CD4-positive, alpha-beta T cell (primary cell): ENCODE measurements around the gene DNAH3. TPM values are rescaled to one million over a fixed set of nuclear protein-coding genes. Genes with fewer than 3 reads are reported as not detected.
"Not testable (repeated sequence)": the region's sequence is repeated elsewhere in the genome, so short reads cannot be mapped to it uniquely, and the experiment has no call there.

Source experiments
- ATAC-seq: fragments of 200-7000 bp; cut with Tn5 transposase; one replicate; pipeline ENCODE4 v1.10.0; 2022; ENCODE audit warnings: mild to moderate bottlenecking; ENCODE audit not compliant: poor library complexity
- CTCF ChIA-PET: fragments of 350-600 bp; sonication (Branson Sonifier 250); formaldehyde crosslinking; loops from one replicate; lab custom pipeline; 2021; ENCODE audit warnings: antibody characterized with exemption, inconsistent platforms; lab: Charles Lee
- POLR2A ChIA-PET: fragments of 350-600 bp; sonication (Branson Sonifier 250); formaldehyde crosslinking; loops from one replicate; lab custom pipeline; 2021; ENCODE audit warnings: antibody characterized with exemption, inconsistent platforms; lab: Charles Lee
- DNase-seq, 14 experiments: peaks; one replicate each; pipeline ENCODE4 v3.0.0-alpha.2; 2013 to 2020; ENCODE audit warnings: mixed read lengths in 2 of 14
- H3K27ac ChIP-seq, 2 donors: one replicate each; pipeline versions ENCODE4 v1.5.1 to v1.7.0; 2013; ENCODE audit warnings: low read length in 2 of 2, low read depth in 1 of 2, mild to moderate bottlenecking in 1 of 2
- H3K27me3 ChIP-seq, 2 experiments: 1 replicate in 1 of 2; 2 replicates in 1 of 2; pipeline versions ENCODE4 v1.6.1 to v1.7.0; 2013; ENCODE audit warnings: low read length in 2 of 2, control low read depth in 1 of 2, mild to moderate bottlenecking in 1 of 2, moderate library complexity in 1 of 2; ENCODE audit not compliant: insufficient read depth in 2 of 2, control insufficient read depth in 1 of 2
- H3K36me3 ChIP-seq: one replicate; pipeline ENCODE4 v1.6.1; 2013; ENCODE audit warnings: low read length, control low read depth; ENCODE audit not compliant: insufficient read depth
- H3K4me1 ChIP-seq: one replicate; pipeline ENCODE4 v1.6.1; 2013; ENCODE audit warnings: low read length, control low read depth; ENCODE audit not compliant: insufficient read depth
- H3K4me3 ChIP-seq: one replicate; pipeline ENCODE4 v1.5.1; 2013; ENCODE audit warnings: mild to moderate bottlenecking, low read length, moderate library complexity
- H3K9me3 ChIP-seq, 2 experiments: 1 replicate in 1 of 2; 2 replicates in 1 of 2; pipeline versions ENCODE4 v1.6.1 to v1.7.0; 2013; ENCODE audit warnings: low read length in 2 of 2, mild to moderate bottlenecking in 2 of 2, control low read depth in 1 of 2, moderate library complexity in 1 of 2; ENCODE audit not compliant: control insufficient read depth in 1 of 2, insufficient read depth in 1 of 2
- H3K27ac Mint-ChIP-seq: one replicate; pipeline ENCODE4 v1.8.0; 2020; ENCODE audit warnings: mixed read lengths
- H3K27me3 Mint-ChIP-seq: one replicate; pipeline ENCODE4 v1.8.0; 2021; ENCODE audit warnings: mixed read lengths
- H3K36me3 Mint-ChIP-seq: one replicate; pipeline ENCODE4 v1.8.0; 2021; ENCODE audit warnings: low read depth, mixed read lengths
- H3K4me1 Mint-ChIP-seq: one replicate; pipeline ENCODE4 v1.8.0; 2021; ENCODE audit warnings: low read depth, mixed read lengths
- H3K4me3 Mint-ChIP-seq: one replicate; pipeline ENCODE4 v1.8.0; 2020; ENCODE audit warnings: mild to moderate bottlenecking, mixed read lengths
- H3K9me3 Mint-ChIP-seq: one replicate; pipeline ENCODE4 v1.8.0; 2020; ENCODE audit warnings: mixed read lengths
- intact Hi-C, 2 experiments: fragments of 100-400 bp; cut with DNase I in 1 of 2; cut with micrococcal nuclease in 1 of 2; formaldehyde crosslinking; loops; one replicate each; pipeline versions ENCODE4 v1.15.1 to v1.9.0; 2023 to 2025; cut with DNase I, micrococcal nuclease
- total RNA-seq, 174 experiments: library from RNA in 2 of 174; stranded (reverse) in 2 of 174; gene quantifications; one replicate each; pipeline ENCODE4 v1.2.3 and lab custom pipeline; 2021 to 2026
- TF ChIP-seq, protein P1 (sequence below): fragments of 200-600 bp; IDR thresholded peaks from one replicate; pipeline ENCODE4 v1.8.0; 2022; ENCODE audit warnings: antibody characterized with exemption, mild to moderate bottlenecking

Gene DNAH3
- total RNA-seq, 2 experiments from 2014 or later = not detected

DNA sequence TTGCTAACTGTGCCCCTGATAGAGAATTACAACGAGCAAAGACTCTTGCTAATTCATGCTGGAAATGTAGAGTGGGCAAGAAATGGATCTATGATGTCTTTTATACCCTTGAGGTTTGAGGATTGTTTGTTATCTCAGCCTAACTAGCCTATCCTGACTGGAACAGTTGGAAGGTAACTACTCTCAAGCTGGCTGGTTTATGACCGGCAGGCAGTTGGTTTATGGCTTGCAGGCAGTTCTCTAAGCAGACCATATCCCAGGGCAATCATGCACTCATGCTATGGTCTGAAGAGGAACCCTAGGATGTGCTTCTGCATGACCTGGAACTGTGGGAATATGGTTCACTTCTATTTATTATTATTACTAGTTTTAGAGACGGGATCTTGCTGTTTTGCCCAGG, 201.0 kb downstream of the DNAH3 start:
- no peak overlapping the region for H3K4me3 Mint-ChIP-seq
- H3K4me1 Mint-ChIP-seq = no peaks in the 10 kb centered on the region
- no peak overlapping the region for H3K27ac ChIP-seq
- no peaks in the 10 kb centered on the region for H3K36me3 ChIP-seq
- H3K36me3 Mint-ChIP-seq = no peaks in the 10 kb centered on the region
- ATAC-seq (no peak), DNase-seq (no peak)
- no peak overlapping the region for H3K4me3 ChIP-seq
- H3K27me3 ChIP-seq = no peaks in the 10 kb centered on the region
- H3K4me1 ChIP-seq = peaks cover 1% of the 10 kb centered on the region
- TF ChIP-seq, protein P1, sequence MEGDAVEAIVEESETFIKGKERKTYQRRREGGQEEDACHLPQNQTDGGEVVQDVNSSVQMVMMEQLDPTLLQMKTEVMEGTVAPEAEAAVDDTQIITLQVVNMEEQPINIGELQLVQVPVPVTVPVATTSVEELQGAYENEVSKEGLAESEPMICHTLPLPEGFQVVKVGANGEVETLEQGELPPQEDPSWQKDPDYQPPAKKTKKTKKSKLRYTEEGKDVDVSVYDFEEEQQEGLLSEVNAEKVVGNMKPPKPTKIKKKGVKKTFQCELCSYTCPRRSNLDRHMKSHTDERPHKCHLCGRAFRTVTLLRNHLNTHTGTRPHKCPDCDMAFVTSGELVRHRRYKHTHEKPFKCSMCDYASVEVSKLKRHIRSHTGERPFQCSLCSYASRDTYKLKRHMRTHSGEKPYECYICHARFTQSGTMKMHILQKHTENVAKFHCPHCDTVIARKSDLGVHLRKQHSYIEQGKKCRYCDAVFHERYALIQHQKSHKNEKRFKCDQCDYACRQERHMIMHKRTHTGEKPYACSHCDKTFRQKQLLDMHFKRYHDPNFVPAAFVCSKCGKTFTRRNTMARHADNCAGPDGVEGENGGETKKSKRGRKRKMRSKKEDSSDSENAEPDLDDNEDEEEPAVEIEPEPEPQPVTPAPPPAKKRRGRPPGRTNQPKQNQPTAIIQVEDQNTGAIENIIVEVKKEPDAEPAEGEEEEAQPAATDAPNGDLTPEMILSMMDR = no peak
- CTCF ChIA-PET = no interaction called here
- intact Hi-C loops = no loop called here
- POLR2A ChIA-PET = no interaction called here
- no peaks in the 10 kb centered on the region for H3K27me3 Mint-ChIP-seq
- no peak overlapping the region for H3K27ac Mint-ChIP-seq
- no peaks in the 10 kb centered on the region for H3K9me3 ChIP-seq
- H3K9me3 Mint-ChIP-seq = no peaks in the 10 kb centered on the region

DNA sequence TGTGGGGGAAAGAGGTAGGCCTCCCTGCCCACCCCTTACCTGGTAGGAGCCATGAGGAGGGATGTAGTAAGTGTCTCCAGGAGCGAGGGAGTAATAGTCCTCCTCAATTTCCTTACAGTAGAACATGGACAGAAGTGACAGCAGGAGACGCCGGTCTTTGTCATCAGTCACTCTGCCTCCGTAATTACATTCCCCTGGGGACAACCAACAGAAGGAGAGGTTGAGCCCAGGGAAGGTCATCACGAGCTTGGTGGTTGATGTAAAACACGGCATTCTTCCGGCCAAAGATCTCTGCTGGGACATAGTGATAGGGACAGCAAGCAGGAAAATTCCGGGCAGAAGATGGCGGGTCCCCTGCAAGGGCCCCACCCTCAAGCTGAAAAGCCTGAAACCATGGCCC, 202.2 kb downstream of the DNAH3 start:
- intact Hi-C loops = no loop called here
- ATAC-seq = no peak
- no peak for DNase-seq
- POLR2A ChIA-PET = no interaction called here
- H3K27ac ChIP-seq = no peak overlapping the region
- H3K4me3 ChIP-seq = no peak overlapping the region
- no peaks in the 10 kb centered on the region for H3K36me3 Mint-ChIP-seq
- H3K27me3 Mint-ChIP-seq = no peaks in the 10 kb centered on the region
- no peaks in the 10 kb centered on the region for H3K9me3 Mint-ChIP-seq
- no peaks in the 10 kb centered on the region for H3K36me3 ChIP-seq
- no peaks in the 10 kb centered on the region for H3K9me3 ChIP-seq
- CTCF ChIA-PET = no interaction called here
- no peaks in the 10 kb centered on the region for H3K4me1 Mint-ChIP-seq
- peaks cover 6% of the 10 kb centered on the region for H3K4me1 ChIP-seq
- H3K4me3 Mint-ChIP-seq = no peak overlapping the region
- H3K27me3 ChIP-seq = no peaks in the 10 kb centered on the region
- TF ChIP-seq, protein P1 = no peak
- no peak overlapping the region for H3K27ac Mint-ChIP-seq

DNA sequence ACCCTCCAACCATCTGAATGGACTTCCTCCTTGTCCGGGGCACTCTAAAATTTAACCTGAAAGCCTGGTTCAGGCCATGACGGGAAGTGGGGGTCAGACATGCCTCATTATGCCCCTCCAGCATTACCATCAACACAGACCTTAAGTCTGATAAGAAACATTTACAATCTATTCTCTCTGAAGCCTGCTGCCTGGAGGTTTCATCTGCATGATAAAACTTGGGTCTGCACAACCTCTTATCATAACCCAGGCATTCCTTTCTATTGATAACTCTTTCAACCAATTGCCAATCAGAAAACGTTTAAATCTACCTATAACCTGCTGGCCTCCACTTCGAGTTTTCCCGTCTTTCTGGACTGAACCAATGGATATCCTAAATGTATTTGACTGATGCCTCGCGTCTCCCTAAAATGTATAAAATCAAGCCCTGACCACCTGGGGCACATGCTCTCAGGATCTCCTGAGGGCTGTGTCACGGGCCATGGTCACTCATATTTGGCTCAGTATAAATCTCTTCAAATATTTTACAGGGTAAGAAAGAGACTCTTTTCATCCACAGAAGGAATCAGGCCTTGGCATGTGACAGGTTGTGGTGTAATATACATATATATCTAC, 204.5 kb downstream of the DNAH3 start:
- Histone ChIP-seq H3K4me3 (no peak overlapping the region), H3K4me1 (peaks cover 9% of the 10 kb centered on the region), H3K27ac (no peak overlapping the region), H3K36me3 (no peaks in the 10 kb centered on the region), H3K27me3 (no peaks in the 10 kb centered on the region), H3K9me3 (no peaks in the 10 kb centered on the region)
- Mint-ChIP-seq H3K27ac (no peak overlapping the region), H3K4me1 (peaks cover 3% of the 10 kb centered on the region), H3K36me3 (no peaks in the 10 kb centered on the region), H3K4me3 (no peak overlapping the region), H3K27me3 (no peaks in the 10 kb centered on the region), H3K9me3 (no peaks in the 10 kb centered on the region)
- POLR2A ChIA-PET = no interaction called here
- TF ChIP-seq, protein P1 = no peak
- CTCF ChIA-PET = no interaction called here
- intact Hi-C loops = no loop called here
- DNase-seq (no peak), ATAC-seq (no peak)

DNA sequence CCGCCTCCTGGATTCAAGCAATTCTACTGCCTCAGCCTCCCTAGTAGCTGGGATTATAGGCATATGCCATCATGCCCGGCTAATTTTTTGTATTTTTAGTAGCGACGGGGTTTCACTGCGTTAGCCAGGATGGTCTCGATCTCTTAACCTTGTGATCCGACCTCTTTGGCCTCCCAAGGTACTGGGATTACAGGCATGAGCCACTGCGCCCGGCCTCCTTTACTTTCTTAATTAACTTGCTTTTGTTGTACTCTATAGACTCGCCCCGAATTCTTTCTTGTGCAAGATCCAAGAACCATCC, 205.1 kb downstream of the DNAH3 start:
- ATAC-seq, H3K27ac ChIP-seq, H3K4me3 Mint-ChIP-seq, H3K36me3 ChIP-seq, H3K4me1 ChIP-seq, H3K9me3 Mint-ChIP-seq, H3K27ac Mint-ChIP-seq, H3K27me3 Mint-ChIP-seq, POLR2A ChIA-PET, H3K4me1 Mint-ChIP-seq, H3K9me3 ChIP-seq, DNase-seq, H3K4me3 ChIP-seq, CTCF ChIA-PET, H3K36me3 Mint-ChIP-seq, H3K27me3 ChIP-seq: not testable (repeated sequence)
- intact Hi-C loops = loop anchor here (1.0 to 2.0 kb wide), 2 partner anchors 95 to 97 kb away; no protein-coding TSS in a partner anchor
